Skin epidermis (tissue), 12 donors: ENCODE measurements around the gene CA10.

ENCODE experiments used
- H3K27ac ChIP-seq, 21 experiments: fragments of 200-600 bp; sonication (generic) in 11 of 21; one replicate each; pipeline ENCODE4 v1.5.0; 2020; ENCODE audit warnings: mild to moderate bottlenecking in 3 of 21, inconsistent platforms in 2 of 21, moderate library complexity in 2 of 21
- H3K4me3 ChIP-seq, 7 experiments: fragments of 200-600 bp; sonication (generic) in 2 of 7; one replicate each; pipeline ENCODE4 v1.5.0; 2020; ENCODE audit warnings: inconsistent platforms in 2 of 7, mild to moderate bottlenecking in 2 of 7, moderate library complexity in 1 of 7

The CA10 gene

GRCh38 chr17:51643702-51644490, 514.6 kb downstream of the CA10 start:
- Histone ChIP-seq H3K4me3 (no peak overlapping the region), H3K27ac (no peak overlapping the region)

- Histone ChIP-seq H3K4me3 (no peak overlapping the region), H3K27ac (no peak overlapping the region)
These were observed 516.5 kb downstream of the CA10 start for GRCh38 chr17:51642029-51642428.

GRCh38 chr17:51640108-51640622, 518.3 kb downstream of the CA10 start:
- Histone ChIP-seq H3K4me3 (no peak overlapping the region), H3K27ac (no peak overlapping the region)

GRCh38 chr17:51638971-51639370, 519.5 kb downstream of the CA10 start:
- no peak overlapping the region for H3K4me3 ChIP-seq
- no peak overlapping the region for H3K27ac ChIP-seq

GRCh38 chr17:51636291-51636690, 522.2 kb downstream of the CA10 start:
- Histone ChIP-seq H3K4me3 (no peak overlapping the region), H3K27ac (no peak overlapping the region)

- no peak overlapping the region for H3K4me3 ChIP-seq
- no peak overlapping the region for H3K27ac ChIP-seq
These were observed 528.3 kb downstream of the CA10 start for GRCh38 chr17:51630101-51630671.

- H3K27ac ChIP-seq = no peak overlapping the region
- no peak overlapping the region for H3K4me3 ChIP-seq
These were observed 529.3 kb downstream of the CA10 start for GRCh38 chr17:51629232-51629631.

- no peak overlapping the region for H3K27ac ChIP-seq
- H3K4me3 ChIP-seq = no peak overlapping the region
These were observed 530.7 kb downstream of the CA10 start for GRCh38 chr17:51627779-51628178.

GRCh38 chr17:51618476-51618875, 540.0 kb downstream of the CA10 start:
- Histone ChIP-seq H3K27ac (no peak overlapping the region), H3K4me3 (no peak overlapping the region)

GRCh38 chr17:51617986-51618385, 540.5 kb downstream of the CA10 start:
- Histone ChIP-seq H3K4me3 (no peak overlapping the region), H3K27ac (no peak overlapping the region)

- Histone ChIP-seq H3K4me3 (no peak overlapping the region), H3K27ac (no peak overlapping the region)
These were observed 545.3 kb downstream of the CA10 start for GRCh38 chr17:51613255-51613654.

- H3K4me3 ChIP-seq = no peak overlapping the region
- no peak overlapping the region for H3K27ac ChIP-seq
These were observed 545.8 kb downstream of the CA10 start for GRCh38 chr17:51612692-51613091.

- no peak overlapping the region for H3K27ac ChIP-seq
These were observed 546.9 kb downstream of the CA10 start for GRCh38 chr17:51611585-51611984.

GRCh38 chr17:51610834-51611233, 547.7 kb downstream of the CA10 start:
- H3K4me3 ChIP-seq = no peak overlapping the region
- no peak overlapping the region for H3K27ac ChIP-seq

More at GRCh38 chr17:51611585-51611984, 546.9 kb downstream of the CA10 start:
- no peak overlapping the region for H3K4me3 ChIP-seq

- H3K4me3 ChIP-seq = no peak overlapping the region
- no peak overlapping the region for H3K27ac ChIP-seq
These were observed 548.4 kb downstream of the CA10 start for GRCh38 chr17:51610155-51610554.

- Histone ChIP-seq H3K27ac (no peak overlapping the region), H3K4me3 (no peak overlapping the region)
These were observed 550.1 kb downstream of the CA10 start for GRCh38 chr17:51608251-51608933.

- Histone ChIP-seq H3K4me3 (no peak overlapping the region), H3K27ac (no peak overlapping the region)
These were observed 551.0 kb downstream of the CA10 start for GRCh38 chr17:51607512-51607911.

- Histone ChIP-seq H3K27ac (no peak overlapping the region), H3K4me3 (no peak overlapping the region)
These were observed 554.1 kb downstream of the CA10 start for GRCh38 chr17:51604299-51605020.

- Histone ChIP-seq H3K27ac (no peak overlapping the region), H3K4me3 (no peak overlapping the region)
These were observed 556.8 kb downstream of the CA10 start for GRCh38 chr17:51601622-51602261.

- no peak overlapping the region for H3K4me3 ChIP-seq
- H3K27ac ChIP-seq = no peak overlapping the region
These were observed 559.7 kb downstream of the CA10 start for GRCh38 chr17:51598824-51599223.
